HG03439 (cell line): ENCODE results near the gene RAD9A.

Source experiments
- ATAC-seq: cut with Tn5 transposase; IDR thresholded peaks from one replicate; pipeline ENCODE4 v1.9.1; 2021; ENCODE audit warnings: mild to moderate bottlenecking, moderate library complexity; ENCODE audit not compliant: unreplicated experiment

Gene RAD9A

GRCh38 chr11:67407688-67408163 is 15.9 kb downstream of the RAD9A start:
- ATAC-seq, result no peak

GRCh38 chr11:67408437-67409200 is 16.8 kb downstream of the RAD9A start:
- ATAC-seq, result no peak

GRCh38 chr11:67409261-67409666 is 17.5 kb downstream of the RAD9A start:
- ATAC-seq, result no peak

DNA sequence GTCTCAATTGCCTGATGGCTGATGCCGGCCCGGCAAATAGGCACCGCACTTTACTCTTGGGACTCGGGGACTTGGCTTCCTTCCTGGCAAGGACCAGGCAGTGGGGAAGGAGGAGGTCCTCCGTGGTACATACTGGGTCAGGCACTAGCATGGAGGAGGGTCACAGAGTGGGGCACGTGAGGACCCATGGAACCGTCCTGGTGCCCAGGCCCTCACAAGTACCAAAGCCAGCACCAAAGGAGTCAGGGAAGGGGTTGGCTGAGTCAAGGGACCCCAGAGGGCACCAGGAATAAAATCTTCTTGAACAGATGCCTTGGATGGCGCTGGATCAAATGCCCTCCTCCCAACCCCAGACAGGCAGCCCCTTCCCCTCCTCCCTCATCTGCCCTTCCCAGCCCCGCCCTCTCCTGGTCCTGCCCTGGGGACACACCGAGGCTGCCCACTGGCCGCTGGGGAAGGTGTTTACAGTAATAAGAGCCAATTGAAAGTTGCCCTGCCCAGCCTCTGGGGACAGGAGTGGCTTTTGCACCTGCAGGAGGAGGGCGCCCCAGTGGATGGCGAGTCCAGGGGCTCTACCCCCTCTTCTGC is 18.1 kb downstream of the RAD9A start:
- ATAC-seq, result no peak

DNA sequence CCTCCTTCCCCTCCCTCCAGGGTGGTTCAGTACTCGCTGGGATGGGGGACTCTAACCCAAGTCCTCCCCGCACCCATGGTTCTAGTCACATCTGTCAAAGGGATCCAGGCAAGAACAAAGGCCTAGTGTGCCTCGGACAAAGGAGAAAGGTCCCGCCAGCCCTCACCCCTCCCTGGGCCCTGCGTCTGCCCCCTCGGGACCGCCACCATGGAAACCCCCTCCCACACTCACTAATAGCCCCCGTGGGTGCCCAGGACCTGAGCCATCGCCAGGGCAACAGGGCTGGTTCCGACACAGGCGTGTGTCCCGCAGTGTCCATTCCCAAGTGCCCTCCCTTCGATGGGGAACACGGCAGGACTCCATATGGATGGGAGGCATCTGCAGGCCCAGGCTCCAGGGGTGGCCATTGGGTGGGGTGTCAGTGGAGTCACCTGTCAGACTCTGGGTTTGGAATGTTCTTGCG is 18.6 kb downstream of the RAD9A start:
- no peak for ATAC-seq

- ATAC-seq, result no peak
These were observed 19.4 kb downstream of the RAD9A start for GRCh38 chr11:67410984-67411784.

DNA sequence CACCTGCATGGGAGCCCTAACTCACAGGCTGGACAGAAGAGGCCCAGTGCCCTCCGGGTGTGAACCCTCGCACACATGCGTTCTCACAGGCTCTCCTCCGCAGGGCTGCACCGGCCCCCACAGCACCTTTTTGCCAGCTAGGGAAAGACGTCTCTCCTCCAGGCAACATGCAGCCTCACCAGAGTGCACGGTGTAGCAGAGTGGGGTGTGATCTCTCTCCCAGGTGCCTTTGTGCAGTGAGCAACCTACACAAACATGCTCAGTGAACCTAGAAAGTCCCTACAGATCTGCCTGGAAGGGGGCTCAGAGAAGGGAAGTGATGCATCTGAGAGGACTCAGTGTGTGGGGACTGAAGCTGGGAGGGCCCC is 20.0 kb downstream of the RAD9A start:
- no peak for ATAC-seq

- ATAC-seq, result no peak
These were observed 20.9 kb downstream of the RAD9A start for GRCh38 chr11:67412495-67413179.

- ATAC-seq, result no peak
These were observed 21.6 kb downstream of the RAD9A start for GRCh38 chr11:67413266-67413849.

DNA sequence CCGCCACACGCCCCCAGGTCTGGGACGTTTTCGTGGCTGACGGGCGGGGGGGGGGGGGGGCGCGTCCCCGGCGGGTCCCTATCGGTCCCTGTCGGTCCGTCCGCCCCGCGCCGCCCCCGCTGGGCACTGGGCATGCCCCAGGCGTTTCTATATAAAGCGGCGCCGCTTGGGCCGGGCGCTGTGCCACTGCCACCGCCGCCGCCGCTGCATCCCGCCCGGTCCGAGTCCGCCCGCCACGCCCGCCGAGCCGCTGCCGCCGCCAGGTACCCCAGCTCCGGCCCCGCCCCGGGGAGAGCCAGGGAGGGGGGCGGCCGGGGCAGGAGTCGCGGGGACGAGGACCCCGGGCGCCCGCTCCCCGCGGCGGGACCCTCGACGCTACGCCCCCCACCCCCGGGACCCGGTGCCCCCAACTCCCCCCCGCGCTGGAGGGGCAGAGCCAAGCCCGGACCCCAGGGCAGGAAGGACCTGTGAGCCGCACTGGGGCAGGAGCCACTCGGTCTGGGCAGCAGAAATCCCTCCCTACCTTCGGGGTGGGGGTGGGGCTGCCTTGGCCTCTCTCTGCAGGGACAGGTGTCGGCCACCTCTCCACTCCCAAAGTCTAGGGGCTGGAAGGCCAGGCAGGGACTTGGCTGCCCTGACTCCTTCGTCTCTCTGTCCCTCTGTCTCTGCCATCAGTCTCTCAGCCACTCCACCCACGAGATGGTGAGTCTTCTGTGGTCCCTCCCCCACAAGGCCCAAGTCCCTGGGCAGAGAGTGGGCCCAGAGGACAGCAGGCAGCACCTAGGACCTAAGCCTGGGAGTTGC is 23.9 kb downstream of the RAD9A start, which contains the start of gene CARNS1:
CARNS1 (plus strand) TSS at position 178 of the 804 bp plus-strand sequence; CDS start at position 700, 522 bp downstream.
- no peak for ATAC-seq

DNA sequence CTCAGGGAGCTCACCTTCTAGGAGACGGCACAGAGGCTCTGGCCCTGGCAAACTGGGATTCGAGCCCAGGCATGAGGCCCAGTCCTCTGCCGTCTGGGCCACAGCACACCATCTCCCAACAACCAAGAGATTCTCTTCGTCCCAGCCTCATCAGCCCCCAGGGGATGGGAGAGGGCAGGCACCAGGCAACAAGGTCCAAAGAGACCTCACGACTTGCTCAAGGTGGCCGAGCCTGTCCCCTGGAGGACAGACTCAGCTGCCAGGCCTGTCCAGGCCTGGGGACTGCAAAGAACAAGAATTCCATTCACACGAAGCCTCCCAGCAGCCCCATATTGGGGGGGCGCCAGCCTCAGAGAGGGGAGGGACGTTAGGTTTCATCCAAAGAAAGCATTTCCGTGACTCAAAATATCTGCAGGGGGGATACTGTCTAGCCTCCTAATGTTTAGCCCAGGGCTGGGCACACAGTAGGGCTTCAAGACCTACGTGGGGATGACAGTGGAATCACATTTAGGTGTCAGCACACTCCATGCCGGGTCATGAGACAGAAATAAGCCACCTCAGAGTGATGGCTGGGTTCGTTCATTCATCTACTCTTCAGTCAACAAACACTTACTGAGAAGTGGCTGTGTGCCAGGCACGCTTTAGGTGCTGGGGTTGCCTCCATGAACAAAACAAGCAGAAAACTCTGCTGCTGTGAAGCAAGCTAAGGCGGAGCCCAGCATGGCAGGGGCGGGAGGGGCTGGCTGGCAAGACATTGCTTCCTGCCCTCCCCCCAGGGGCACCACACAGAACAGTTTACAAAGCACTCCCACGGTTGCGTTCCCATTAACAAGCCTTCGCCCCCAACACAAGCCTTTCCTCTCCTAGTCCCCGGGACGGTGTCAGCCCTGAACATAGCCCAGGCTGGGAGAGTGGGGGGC is 24.9 kb downstream of the RAD9A start:
- no peak for ATAC-seq

DNA sequence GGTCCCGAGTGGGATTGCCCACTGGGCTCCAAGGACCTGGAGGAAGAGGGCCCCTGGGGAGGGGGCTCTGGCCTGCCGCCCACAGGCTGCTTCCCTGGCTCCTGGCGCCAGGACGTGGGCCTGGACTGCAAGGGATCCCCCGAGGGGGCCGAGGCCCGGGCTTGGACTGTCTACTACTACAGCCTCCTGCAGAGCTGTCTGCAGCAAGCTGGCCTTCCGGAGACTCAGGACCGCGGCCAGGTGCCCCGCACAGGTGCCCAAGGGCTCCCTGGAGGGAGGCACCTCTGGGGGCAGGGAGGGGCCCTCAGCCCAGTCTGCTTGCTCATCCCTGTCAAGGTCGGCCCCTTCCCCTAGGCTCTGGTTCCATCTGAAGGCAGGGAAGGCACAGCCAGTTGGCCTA is 25.6 kb downstream of the RAD9A start:
- ATAC-seq, result no peak

GRCh38 chr11:67418476-67419281 is 26.9 kb downstream of the RAD9A start:
- no peak for ATAC-seq

GRCh38 chr11:67419325-67420049 is 27.7 kb downstream of the RAD9A start:
- ATAC-seq, result no peak

GRCh38 chr11:67420147-67420645 is 28.4 kb downstream of the RAD9A start:
- ATAC-seq, result no peak

DNA sequence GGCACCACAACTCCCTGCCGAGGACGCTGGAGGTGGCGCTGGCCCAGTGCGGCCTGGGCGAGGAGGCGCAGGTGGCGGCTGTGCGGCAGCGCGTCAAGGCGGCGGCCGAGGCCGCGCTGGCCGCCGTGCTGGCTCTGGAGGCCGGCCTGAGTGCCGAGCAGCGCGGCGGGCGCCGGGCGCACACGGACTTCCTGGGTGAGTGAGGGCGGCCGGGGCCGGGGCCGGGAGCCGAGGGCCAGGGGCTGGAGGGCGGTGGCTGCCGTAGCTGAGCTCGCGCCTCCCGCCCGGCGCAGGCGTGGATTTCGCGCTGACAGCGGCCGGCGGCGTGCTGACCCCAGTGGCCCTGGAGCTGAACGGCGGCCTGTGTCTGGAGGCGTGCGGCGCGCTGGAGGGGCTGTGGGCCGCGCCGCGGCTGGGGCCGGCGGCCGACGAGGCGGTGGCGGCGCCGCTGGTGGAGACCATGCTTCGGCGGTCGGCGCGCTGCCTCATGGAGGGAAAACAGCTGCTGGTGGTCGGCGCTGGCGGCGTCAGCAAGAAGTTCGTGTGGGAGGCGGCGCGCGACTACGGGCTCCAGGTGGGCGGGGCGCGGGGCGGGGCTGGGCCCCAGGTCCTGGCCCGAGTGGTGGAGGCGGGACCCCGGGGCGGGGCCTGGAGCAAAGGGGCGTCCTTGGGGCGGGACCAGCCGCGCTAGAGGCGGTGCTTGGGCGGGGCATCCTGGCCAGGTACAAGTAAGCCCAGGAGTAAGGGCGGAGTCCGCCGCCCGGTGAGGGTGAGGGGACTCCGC is 29.1 kb downstream of the RAD9A start:
- peak; percentile 81 for ATAC-seq
